ENCODE data around the gene ZNF236.

GRCh38 chr18:77017355-77017754, 195.0 kb downstream of the ZNF236 start:
- TF ChIP-seq POLR2A (IDR thresholded peaks at IDR 0.05) (no peak), CTCF (IDR thresholded peaks at IDR 0.05) (no peak)
